Measurements from ENCODE around the gene NLN.

Gene NLN

DNA sequence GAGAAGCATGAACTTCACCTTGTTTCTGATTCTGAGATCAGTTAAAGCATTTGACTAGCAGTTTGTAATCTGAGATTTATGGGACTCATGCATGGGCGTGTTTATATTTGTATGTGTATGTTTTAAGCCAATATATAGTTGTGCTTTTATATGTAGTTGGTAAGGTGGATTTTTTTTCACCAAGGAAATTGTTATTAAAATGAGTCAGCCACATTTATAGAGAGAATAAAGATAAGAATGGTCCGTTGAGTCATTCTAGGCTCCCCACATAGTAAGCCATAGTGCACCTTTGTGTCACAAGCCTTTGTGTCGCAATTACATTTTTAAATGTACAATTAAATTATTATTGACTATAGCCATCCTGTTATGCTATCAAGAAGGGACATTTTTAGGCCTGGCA lies 89.0 kb downstream of the NLN start:
- no peak for DNase-seq

- DNase-seq, result no peak
These were observed 89.9 kb downstream of the NLN start for GRCh38 chr5:65811885-65812284.

GRCh38 chr5:65812648-65813047 lies 90.6 kb downstream of the NLN start:
- no peak for DNase-seq

DNA sequence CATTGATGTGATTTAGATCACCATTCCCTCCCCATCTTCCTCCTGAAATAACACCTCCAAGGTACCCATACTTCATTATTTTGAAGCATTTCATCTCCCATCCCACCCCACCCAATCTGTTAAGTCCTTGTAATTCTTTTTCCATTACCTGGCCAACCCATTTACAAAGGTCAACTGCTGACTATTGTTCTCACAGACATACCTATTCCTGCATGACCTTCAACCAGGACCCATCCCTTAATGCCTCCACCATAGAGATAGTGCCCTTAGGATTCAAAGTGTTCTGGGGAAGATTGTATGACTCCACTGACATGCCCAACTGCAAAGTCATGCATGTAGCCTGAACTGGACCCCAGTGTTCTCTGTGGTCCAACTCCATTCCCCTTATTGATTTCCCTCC lies 91.2 kb downstream of the NLN start:
- no peak for DNase-seq

DNA sequence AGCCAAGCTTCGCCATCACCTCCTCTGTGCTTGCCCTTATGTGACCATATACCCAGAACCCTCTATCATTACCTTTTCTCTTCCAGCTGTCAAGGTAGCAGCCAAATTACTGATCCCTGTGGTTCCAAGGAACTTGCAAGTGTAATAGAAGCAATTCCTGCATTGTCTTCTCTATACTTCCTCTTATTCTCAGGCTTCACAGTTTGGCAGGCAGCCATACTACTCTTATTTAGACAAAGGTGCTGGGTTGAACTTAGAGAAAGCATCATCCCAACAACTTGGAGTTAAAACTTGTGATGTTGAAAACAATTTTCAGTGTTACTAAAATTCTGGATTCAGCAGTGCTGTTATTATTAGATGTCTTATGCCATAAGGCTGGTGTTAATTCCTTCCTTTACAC lies 93.2 kb downstream of the NLN start:
- DNase-seq, result no peak

DNA sequence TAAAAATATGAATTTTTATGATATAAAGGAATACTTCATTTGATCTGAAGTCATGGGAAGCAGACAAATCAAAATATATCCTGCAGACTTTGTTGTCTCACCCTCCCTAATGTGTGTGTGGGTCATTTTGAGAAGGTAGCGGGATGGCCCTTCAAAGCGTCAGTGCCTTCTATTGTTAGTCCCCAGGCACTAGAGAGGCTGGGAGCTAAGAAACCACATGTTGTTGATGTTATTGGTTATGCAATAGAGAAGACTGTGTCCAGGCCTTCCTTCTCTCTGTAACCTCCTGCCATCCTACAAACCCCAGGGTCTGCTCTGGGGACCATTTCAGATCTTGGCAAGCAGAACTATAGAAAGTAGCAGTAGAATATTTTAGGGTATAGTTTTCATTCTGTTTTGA lies 94.7 kb downstream of the NLN start:
- no peak for DNase-seq

GRCh38 chr5:65817931-65818330 lies 95.9 kb downstream of the NLN start:
- no peak for DNase-seq

DNA sequence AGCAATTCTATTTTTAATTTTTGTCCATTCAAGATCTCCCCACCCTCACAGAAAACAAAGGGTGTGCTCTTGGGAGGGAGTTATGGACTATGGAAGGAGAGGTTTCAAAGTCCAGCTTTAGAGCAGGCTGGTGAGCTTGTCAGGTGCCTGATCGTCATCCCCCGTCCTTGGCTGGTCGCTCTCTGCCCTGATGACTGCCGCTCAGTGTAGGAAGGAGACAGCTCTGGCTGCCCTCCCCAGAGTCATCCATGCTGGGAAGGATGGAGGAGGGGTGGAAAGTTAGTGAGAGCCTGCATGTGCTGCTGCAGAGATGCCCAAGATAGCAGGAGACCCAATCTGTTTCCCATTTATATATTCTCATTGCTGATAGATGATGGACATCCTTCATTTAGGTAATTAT lies 96.6 kb downstream of the NLN start:
- no peak for DNase-seq

- DNase-seq, result no peak
These were observed 97.4 kb downstream of the NLN start for GRCh38 chr5:65819215-65819904.

- DNase-seq, result no peak
These were observed 97.9 kb downstream of the NLN start for GRCh38 chr5:65819905-65820240.

- no peak for DNase-seq
These were observed 98.4 kb downstream of the NLN start for GRCh38 chr5:65820373-65820772.

DNA sequence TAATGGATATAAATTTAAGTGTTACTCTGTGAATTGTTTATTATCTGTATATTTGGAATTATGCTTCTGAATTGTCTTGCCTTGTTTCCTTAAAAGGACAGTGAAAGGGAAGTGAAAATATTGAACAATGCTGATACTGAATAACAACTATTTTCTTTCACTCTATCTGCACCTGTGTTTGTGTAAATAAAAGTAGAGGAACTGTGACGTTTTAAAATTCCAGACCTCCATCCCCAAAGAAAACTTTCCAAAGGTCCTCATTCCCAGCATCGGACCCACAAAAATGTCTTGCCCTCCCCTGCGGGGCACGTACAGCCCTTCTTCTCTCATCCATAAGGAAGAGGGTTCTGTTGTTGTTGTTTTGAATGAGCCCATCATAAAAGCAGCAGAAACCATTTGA lies 100.0 kb downstream of the NLN start:
- no peak for DNase-seq

DNA sequence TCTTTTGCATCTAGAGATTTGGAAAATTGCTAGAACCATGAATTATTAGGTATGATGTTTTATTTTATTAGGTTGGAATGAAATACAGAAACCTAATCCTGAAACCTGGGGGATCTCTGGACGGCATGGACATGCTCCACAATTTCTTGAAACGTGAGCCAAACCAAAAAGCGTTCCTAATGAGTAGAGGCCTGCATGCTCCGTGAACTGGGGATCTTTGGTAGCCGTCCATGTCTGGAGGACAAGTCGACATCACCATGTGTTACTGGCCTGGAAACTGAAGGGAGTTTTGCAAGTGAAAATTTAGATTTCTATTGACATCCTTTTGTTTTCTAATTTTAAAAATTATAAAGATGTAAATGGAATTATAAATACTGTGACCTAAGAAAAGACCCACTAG lies 100.7 kb downstream of the NLN start:
- DNase-seq, result no peak

GRCh38 chr5:65823204-65823603 lies 101.2 kb downstream of the NLN start:
- no peak for DNase-seq

GRCh38 chr5:65823845-65824445 lies 101.9 kb downstream of the NLN start:
- no peak for DNase-seq

- DNase-seq, result no peak
These were observed 103.7 kb downstream of the NLN start for GRCh38 chr5:65825408-65826328.

DNA sequence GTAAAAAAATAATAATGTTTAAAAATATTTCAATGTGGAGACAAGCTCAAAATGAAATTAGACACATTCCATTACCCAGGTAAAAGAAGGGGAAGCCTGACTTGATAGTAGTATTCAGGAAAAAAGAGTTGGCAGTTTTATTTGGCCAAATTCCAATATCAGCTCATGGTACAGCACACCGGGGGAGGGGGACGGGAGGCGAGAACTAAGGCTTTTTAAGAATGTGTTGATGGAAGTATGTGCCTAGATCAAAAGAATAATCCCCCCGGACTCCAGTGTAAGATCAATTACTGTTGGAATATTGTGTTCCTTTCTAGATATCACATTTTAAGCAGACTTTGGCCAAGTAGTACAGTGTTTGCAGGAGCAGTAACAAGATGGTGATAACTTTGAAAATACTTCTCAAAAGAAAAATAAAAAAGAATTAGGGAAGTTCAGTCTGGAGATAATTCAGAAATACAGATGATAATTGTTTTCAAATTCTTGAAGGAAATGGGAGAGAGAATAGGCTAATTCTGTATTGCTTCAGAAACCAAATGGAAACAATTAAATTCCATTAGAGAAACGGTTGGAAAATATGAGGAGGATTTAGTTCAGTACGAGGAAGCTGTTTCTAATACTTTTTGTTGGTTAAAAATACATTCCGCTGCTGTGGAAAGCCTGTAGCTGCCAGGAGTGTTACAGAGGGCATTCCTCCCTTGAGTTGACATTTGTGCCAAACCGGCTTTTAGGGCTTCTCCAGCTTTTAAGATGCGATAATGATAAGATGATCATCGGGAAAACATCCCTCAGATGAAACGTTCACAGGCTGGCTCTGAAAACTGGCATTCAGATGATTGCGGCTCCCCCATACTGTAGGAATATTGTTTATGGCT lies 106.3 kb downstream of the NLN start:
- no peak for DNase-seq

DNA sequence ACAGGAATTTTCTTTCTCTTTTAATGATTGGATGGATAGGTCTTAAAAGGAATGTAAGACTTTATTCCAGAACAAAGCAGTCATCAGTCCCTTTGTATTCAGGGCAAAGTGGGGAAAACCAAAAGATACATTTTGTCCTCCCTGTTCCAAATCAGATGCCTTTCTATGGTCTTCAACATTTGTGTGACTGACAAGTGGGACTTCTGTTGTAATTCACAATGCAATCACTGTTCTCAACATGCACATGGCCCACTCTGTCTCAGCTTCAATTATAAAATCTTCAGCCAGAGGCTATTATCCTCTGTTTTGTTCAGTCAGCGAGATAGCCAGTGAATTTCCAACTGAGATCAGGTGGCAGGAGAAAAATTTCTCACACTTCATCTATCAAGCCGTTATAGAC lies 108.9 kb downstream of the NLN start:
- no peak for DNase-seq

- no peak for DNase-seq
These were observed 109.3 kb downstream of the NLN start for GRCh38 chr5:65831276-65831675.

DNA sequence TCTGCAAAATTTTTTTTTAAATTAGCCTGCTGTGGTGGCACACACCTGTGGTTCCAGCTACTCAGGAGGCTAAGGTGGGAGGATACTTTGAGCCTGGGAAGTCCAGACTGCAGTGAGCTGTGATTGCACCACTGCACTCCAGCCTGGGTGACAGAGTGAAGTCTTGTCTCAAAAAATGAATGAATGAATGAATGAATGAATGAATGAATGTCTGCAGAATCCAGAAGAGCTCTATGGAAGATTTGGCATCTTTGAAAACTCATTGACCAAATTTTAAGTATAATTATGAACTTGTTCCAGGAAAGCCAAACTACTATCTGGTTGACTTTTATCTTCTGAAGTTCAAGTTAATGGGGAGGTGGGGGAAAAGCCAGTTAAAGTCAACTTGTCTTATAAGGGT lies 110.1 kb downstream of the NLN start:
- no peak for DNase-seq

DNA sequence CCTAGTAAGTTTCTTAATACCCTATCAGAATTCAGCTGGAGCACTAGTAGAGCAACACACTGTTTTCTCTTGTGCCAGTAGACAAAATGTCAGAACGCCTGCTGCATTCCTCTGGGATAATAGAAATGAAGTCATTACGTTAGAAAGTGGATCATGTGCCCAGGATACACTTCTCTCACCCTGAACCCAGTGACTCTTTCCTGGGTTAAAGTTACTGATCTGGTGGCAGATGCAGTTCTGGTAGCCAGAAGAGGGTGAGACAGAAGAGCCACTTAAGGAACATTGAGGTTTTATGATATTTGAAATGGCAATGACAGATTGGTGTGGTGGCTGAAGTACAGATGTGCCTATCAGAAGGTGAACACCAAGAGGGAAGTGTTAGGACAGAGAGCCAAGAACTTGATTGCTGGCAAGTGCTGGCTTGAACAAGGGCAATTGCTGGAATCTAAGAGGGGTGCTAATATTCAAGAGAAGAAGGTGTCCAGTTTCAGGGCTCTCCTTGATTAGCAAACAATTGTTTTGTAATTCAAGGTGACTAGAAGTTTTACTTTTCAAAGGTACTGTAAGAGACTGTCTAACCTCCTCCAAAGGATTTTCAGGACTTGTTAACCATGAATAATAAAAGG lies 110.7 kb downstream of the NLN start:
- no peak for DNase-seq

GRCh38 chr5:65833780-65834179 lies 111.8 kb downstream of the NLN start:
- no peak for DNase-seq

GRCh38 chr5:65834306-65834705 lies 112.3 kb downstream of the NLN start:
- no peak for DNase-seq

Measured in stimulated activated CD4-positive, alpha-beta T cell treated with anti-CD3 and anti-CD28 coated beads, Interleukin-12 subunit alpha, Interleukin-12 subunit beta, amount 100 ng/mL, for 4 hours (primary cell).